Mesothelial cell of epicardium (in vitro differentiated cells): Measurements from ENCODE around the gene LILRA2. TPM values are rescaled to one million over a fixed set of nuclear protein-coding genes. Genes with fewer than 3 reads are reported as not detected.

Source experiments
- DNase-seq, 2 experiments: peaks; one replicate each; pipeline ENCODE4 v3.0.0; 2021; ENCODE audit warnings: low spot score in 2 of 2; ENCODE audit not compliant: unreplicated experiment in 2 of 2
- H3K27ac Mint-ChIP-seq: 2 replicates; pipeline ENCODE4 v1.8.0; 2021; ENCODE audit warnings: mixed read lengths
- H3K27me3 Mint-ChIP-seq: 2 replicates; pipeline ENCODE4 v1.8.0; 2021; ENCODE audit warnings: low read depth, mixed read lengths
- H3K36me3 Mint-ChIP-seq: 2 replicates; pipeline ENCODE4 v1.8.0; 2021; ENCODE audit warnings: mixed read lengths
- H3K4me1 Mint-ChIP-seq: 2 replicates; pipeline ENCODE4 v1.8.0; 2021; ENCODE audit warnings: mixed read lengths
- H3K4me3 Mint-ChIP-seq: 2 replicates; pipeline ENCODE4 v1.8.0; 2021; ENCODE audit warnings: mild to moderate bottlenecking, moderate library complexity, mixed read lengths
- H3K9me3 Mint-ChIP-seq: 2 replicates; pipeline ENCODE4 v1.8.0; 2021; ENCODE audit warnings: mixed read lengths
- CTCF ChIP-seq: fragments of 200-600 bp; sonication (generic); IDR thresholded peaks from one replicate; pipeline ENCODE4 v1.5.0; 2021; ENCODE audit warnings: antibody characterized with exemption; ENCODE audit not compliant: unreplicated experiment
- total RNA-seq: library from RNA; stranded (reverse); gene quantifications from 3 replicates; pipeline ENCODE4 v1.2.1, GENCODE V29; 2021

The LILRA2 gene
- total RNA-seq, 1 donor from 2014 or later, result not detected

DNA sequence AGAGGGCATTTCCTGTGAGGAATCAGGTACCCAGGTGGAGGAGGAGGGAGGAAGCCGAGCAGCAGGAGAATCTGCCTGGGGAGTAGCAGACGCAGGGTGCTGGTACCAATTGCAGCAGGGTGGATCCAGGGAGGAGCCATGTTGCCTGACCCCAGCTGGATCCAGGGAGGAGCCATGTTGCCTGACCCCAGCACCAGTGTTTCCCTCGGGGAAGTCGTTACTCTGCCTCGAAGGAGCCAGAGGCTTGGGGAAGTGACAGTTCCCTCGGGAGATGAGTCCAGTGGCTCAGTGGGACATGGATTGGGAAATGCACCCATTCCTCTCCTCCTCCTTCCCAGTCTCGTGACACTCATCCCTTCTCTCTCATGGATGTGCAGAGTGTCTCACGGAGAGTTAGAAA lies 39.4 kb upstream of the LILRA2 start:
- no peaks in the 10 kb centered on the region for H3K4me1 Mint-ChIP-seq
- no peak overlapping the region for H3K4me3 Mint-ChIP-seq
- DNase-seq, result no peak
- TF ChIP-seq CTCF, result no peak
- peaks cover 5% of the 10 kb centered on the region for H3K36me3 Mint-ChIP-seq
- no peaks in the 10 kb centered on the region for H3K27me3 Mint-ChIP-seq
- H3K27ac Mint-ChIP-seq, result no peak overlapping the region
- peaks cover 57% of the 10 kb centered on the region for H3K9me3 Mint-ChIP-seq

DNA sequence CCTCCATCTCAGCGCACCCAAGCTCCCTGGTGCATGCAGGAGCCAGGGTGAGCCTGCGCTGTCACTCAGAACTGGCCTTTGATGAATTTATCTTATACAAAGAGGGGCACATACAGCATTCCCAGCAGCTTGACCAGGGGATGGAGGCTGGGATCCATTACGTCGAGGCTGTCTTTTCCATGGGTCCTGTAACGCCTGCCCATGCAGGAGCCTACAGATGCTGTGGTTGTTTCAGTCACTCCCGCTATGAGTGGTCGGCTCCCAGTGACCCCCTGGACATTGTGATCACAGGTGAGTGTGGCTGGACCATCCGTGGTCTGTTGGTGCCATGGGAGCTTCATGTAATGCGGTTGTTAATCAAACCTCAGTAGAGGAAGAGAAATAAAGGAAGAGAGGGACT lies 38.0 kb upstream of the LILRA2 start:
- Mint-ChIP-seq H3K9me3 (peaks cover 51% of the 10 kb centered on the region), H3K27ac (no peak overlapping the region), H3K36me3 (peaks cover 5% of the 10 kb centered on the region)

GRCh38 chr19:54536956-54537355 lies 36.6 kb upstream of the LILRA2 start:
- Mint-ChIP-seq H3K4me1 (no peaks in the 10 kb centered on the region), H3K4me3 (no peak overlapping the region), H3K27ac (no peak overlapping the region), H3K36me3 (peaks cover 5% of the 10 kb centered on the region), H3K9me3 (peaks cover 54% of the 10 kb centered on the region), H3K27me3 (no peaks in the 10 kb centered on the region)
- no peak for DNase-seq
- TF ChIP-seq CTCF, result no peak

More for the DNA sequence above, 38.0 kb upstream of the LILRA2 start:
- no peak for DNase-seq
- Mint-ChIP-seq H3K4me1 (no peaks in the 10 kb centered on the region), H3K27me3 (no peaks in the 10 kb centered on the region), H3K4me3 (no peak overlapping the region)
- no peak for TF ChIP-seq CTCF

- H3K9me3 Mint-ChIP-seq, result peaks cover 56% of the 10 kb centered on the region
- TF ChIP-seq CTCF, result no peak
- H3K4me1 Mint-ChIP-seq, result no peaks in the 10 kb centered on the region
- no peak for DNase-seq
- H3K27me3 Mint-ChIP-seq, result no peaks in the 10 kb centered on the region
- H3K4me3 Mint-ChIP-seq, result no peak overlapping the region
- H3K27ac Mint-ChIP-seq, result no peak overlapping the region
- peaks cover 2% of the 10 kb centered on the region for H3K36me3 Mint-ChIP-seq
Observed at GRCh38 chr19:54541712-54542111, 31.9 kb upstream of the LILRA2 start.

GRCh38 chr19:54548806-54549205 lies 24.8 kb upstream of the LILRA2 start:
- Mint-ChIP-seq H3K27me3 (no peaks in the 10 kb centered on the region), H3K27ac (no peak overlapping the region), H3K4me1 (no peaks in the 10 kb centered on the region), H3K4me3 (no peak overlapping the region), H3K36me3 (peaks cover 4% of the 10 kb centered on the region), H3K9me3 (peaks cover 42% of the 10 kb centered on the region)
- no peak for TF ChIP-seq CTCF
- no peak for DNase-seq

DNA sequence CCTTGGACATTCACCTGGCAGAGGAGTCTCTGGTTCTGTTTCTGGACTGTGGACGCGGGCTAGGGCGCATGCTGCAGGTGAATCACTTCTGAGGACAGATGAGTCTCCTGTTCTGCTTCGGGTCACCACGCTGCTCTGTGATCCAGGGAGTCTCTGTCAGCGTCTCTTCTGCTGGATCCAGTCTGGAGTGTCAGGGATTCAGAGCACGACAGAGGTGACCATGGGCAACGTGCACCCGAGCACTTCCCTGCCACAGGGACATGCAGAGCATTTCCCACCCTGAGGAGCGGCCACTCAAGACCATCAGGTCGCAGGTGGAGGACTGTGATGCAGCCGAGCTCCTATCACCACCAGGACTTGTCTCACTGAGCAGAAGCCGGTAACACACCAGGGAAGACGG lies 24.4 kb upstream of the LILRA2 start:
- Mint-ChIP-seq H3K4me1 (no peaks in the 10 kb centered on the region), H3K36me3 (peaks cover 4% of the 10 kb centered on the region), H3K27ac (no peak overlapping the region), H3K9me3 (peaks cover 42% of the 10 kb centered on the region), H3K27me3 (no peaks in the 10 kb centered on the region), H3K4me3 (no peak overlapping the region)
- DNase-seq, result no peak
- TF ChIP-seq CTCF, result no peak
